LNCAP (cell line): ENCODE measurements around the gene ZNF70.

ENCODE experiments used
- TF ChIP-seq, protein P1 (sequence below): fragments of 450-650 bp; IDR thresholded peaks from 2 replicates; pipeline ENCODE4 v1.5.1; 2017; ENCODE audit warnings: mild to moderate bottlenecking

ZNF70 gene

DNA sequence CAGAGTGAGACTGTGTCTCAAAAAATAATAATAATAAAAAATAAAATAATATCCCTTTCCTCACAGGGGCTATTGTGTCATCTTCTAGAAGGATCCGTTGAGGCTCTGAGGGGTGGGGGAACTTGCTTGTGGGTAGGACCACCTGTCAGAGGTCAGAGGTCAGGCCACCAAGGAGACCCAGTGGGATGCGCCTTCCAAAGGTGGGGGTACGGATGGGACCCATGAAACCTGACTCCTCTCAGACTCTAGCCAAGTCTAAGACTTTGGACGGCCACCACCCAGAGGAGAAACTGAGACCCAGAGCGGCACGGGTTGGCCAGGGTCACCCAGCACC is 21.4 kb upstream of the ZNF70 start:
- TF ChIP-seq, protein P1, sequence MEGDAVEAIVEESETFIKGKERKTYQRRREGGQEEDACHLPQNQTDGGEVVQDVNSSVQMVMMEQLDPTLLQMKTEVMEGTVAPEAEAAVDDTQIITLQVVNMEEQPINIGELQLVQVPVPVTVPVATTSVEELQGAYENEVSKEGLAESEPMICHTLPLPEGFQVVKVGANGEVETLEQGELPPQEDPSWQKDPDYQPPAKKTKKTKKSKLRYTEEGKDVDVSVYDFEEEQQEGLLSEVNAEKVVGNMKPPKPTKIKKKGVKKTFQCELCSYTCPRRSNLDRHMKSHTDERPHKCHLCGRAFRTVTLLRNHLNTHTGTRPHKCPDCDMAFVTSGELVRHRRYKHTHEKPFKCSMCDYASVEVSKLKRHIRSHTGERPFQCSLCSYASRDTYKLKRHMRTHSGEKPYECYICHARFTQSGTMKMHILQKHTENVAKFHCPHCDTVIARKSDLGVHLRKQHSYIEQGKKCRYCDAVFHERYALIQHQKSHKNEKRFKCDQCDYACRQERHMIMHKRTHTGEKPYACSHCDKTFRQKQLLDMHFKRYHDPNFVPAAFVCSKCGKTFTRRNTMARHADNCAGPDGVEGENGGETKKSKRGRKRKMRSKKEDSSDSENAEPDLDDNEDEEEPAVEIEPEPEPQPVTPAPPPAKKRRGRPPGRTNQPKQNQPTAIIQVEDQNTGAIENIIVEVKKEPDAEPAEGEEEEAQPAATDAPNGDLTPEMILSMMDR, result no peak

DNA sequence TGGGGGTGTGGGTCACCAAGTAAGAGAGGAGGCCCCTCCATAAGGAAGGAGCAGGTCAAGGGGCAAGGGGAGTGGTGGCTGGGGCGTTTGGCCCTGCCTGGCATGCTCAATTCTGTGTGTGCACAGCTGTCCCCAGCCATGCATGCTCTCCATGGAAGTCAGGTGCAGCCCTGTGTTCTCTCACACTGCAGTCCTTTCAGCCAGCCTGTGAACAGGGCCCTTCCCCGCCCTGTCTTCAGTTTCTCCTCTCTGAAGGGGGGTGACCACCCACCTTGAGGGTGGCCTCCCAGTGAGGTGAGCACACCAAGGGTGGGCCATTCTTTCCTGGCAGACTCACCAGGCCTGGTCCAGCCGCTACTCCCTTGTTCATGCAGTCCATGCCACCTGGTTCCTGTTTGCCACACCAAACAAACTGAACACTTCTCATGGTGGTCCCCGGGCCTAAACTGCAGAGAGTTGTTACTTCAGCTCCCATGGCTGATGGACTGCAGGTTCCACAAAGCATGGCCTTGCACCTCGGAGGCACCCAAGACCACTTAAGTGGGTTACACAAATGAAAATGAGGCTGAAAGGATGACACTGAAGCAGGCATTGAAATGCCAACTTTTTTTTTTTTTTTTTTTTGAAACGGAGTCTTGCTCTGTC is 18.5 kb upstream of the ZNF70 start:
- TF ChIP-seq, protein P1, result no peak

DNA sequence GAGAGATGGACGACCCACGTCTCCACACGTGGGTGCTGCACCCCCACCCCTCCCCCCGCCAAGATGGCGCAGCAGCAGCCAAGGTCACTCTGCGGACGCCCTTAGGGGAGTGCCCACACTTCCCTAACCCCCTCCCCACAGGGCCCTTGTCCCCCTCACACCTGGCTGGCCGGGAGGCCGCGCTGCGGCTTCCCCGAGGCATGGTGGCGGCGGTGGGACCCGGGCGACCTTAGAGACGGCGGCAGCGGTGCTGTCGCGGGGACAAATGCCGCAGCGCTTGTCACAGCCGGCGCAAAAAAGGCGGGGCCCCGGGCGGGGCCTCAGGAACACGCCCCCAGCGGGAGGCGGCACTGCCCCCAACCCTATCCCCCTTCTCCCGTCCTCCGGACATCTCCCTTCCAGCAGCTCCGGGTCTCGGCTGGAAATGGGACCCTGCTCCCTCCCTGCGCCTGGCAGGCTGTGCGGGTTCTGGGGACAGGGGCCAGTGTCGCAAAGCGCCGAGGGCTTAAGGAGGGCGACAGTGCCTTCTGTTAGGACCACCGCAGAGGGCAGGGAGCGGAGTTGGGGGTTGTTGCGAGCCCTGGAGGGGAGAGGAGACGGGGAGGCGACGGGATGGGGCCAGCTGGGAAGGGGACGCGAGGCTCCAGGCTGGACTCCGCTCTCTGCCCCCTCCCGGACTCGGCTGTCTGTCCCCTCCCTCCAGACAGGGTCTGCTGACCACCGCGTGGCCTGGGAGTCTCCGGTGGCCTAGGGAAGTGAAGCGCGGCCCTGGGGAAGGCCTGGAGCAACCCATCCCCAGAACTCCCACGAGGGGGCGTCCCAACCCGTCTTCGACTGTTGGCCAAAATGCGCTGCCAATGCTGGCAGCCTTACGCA is 17.0 kb upstream of the ZNF70 start, which contains the start of gene CHCHD10:
Gene CHCHD10 (minus strand): TSS at position 300 of the 876 bp plus-strand sequence. CDS start 98 bp downstream, at position 202.
- TF ChIP-seq, protein P1, result peak; percentile 61

DNA sequence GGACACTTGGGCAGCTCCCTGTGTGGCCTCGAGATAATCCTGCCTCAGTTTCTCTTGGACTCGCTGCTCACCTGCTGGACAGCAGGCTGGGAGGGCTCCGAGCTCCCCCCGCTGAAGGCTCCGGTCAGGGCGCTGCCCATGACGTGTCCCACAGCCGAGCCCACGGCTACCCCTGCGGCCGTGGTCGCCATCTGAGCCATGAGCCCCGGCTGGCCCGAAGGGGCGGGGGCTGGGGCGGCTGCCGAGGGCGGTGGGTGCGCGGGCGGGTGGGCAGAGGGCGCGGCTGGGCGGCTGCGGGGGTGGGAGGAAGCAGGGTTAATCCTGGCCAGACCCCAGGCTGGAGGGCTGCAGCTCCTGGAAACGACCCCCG is 16.4 kb upstream of the ZNF70 start:
- TF ChIP-seq, protein P1, result no peak

DNA sequence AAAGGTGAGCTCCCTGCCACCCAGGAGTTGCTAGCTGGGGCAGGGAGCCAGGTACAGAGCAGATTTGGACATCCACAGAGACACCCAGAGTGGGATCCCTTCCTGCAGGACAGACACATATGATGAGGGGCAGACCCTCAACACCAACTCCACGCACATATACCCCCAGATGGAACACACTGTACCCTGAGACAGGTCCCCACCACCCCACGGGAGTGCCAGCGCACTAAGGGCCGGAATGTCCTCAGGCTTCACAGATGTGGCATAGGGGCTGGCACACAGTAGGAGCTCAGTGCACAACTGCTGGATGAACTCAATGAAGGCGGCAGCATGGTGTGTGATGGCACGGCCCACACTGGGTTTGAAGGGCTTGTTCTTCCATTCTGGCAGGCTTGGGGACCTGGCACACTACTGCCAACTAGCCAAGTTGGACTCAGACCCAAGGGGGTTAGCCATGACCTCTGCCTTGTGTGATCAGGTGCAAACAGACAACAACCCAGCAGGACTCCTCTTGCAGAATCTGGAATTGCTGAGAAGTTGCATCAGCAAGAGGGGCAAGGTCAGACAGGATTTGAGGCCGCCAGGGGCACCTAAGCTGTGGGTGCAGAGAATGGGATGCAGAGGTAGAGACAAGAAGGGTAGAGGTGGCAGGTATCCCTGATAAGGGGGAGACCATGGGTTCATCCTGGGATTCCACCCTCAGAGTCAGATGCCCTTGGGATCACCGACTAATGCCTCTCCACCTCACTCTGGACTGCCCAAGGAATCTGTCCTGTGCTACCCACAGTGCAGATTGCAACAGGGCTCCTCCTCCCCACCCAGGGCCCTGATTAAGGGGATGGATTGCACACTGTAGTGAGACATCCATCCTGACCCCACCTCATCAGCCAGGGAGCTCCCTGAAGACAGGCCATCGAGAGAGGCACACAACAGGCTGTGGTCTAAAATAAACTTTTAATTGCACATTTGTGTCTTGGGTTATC is 14.3 kb upstream of the ZNF70 start:
- TF ChIP-seq, protein P1, result no peak

DNA sequence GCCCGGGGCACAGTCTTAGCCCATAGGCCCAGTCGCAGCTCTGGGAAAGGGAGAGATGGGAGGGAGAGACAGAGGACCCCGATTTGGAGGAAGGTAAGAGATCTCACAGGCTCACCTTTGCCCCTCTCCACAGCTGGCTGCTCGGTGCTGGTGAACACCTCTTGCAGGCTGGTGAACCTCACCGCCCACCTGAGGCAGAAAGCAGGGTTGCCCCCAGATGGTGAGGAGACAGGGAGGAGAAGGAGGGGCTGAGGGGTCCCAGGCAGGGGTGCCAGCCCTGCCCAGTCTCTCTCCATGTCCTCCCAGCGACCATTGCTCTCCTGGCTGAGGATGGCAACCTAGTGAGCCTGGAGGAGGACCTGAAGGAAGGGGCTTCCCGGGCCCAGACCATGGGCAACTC is 13.0 kb upstream of the ZNF70 start:
- TF ChIP-seq, protein P1, result no peak

DNA sequence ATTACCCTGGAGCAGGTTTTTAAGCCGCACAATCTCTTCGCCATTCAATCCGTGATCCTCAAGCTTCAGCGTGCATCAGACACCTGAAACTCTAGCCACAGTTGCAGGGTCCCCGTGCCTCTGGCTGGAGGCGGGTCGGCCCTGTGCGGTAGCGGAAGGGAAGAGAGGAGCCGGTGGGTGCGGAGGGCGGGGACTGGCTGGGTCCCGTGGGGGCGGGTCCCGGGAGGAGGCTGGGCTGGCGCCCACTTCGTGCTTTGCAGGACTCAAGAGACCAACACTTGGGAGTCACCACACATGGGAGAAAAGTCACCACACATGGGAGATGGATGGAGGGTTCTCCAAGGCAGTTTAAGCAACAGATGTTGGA is 12.7 kb upstream of the ZNF70 start:
- TF ChIP-seq, protein P1, result no peak
